Psoas muscle (tissue), 8 donors: ENCODE data around the gene ADAD1. TPM values are rescaled to one million over a fixed set of nuclear protein-coding genes. Genes with fewer than 3 reads are reported as not detected.

Experiments
- ATAC-seq, 4 donors: fragments of 200-7000 bp; cut with Tn5 transposase; one replicate each; pipeline ENCODE4 v1.9.1; 2020; ENCODE audit warnings: moderate library complexity in 3 of 4, mild to moderate bottlenecking in 2 of 4
- DNase-seq, 2 donors: peaks; one replicate each; pipeline ENCODE4 v3.0.0-alpha.2; 2020
- H3K27ac ChIP-seq: fragments of 200-600 bp; one replicate; pipeline ENCODE4 v1.8.0; 2022
- H3K27me3 ChIP-seq, 3 donors: fragments of 200-600 bp in 1 of 3; one replicate each; pipeline versions ENCODE4 v1.6.1 to v1.8.0; 2013 to 2022; ENCODE audit warnings: low read length in 2 of 3, mild to moderate bottlenecking in 2 of 3, moderate library complexity in 1 of 3; ENCODE audit not compliant: insufficient read depth in 3 of 3
- H3K36me3 ChIP-seq, 2 donors: fragments of 200-600 bp in 1 of 2; one replicate each; pipeline versions ENCODE4 v1.6.1 to v1.8.0; 2013 to 2022; ENCODE audit warnings: low read depth in 1 of 2, mild to moderate bottlenecking in 1 of 2, moderate library complexity in 1 of 2; ENCODE audit not compliant: insufficient read depth in 1 of 2
- H3K4me1 ChIP-seq: fragments of 200-600 bp; one replicate; pipeline ENCODE4 v1.8.0; 2022
- H3K4me3 ChIP-seq: fragments of 200-600 bp; one replicate; pipeline ENCODE4 v1.8.0; 2022; ENCODE audit warnings: mild to moderate bottlenecking
- H3K9me3 ChIP-seq: fragments of 200-600 bp; one replicate; pipeline ENCODE4 v1.8.0; 2022
- CTCF ChIP-seq: fragments of 200-600 bp; IDR thresholded peaks from one replicate; pipeline ENCODE4 v1.8.0; 2022; ENCODE audit warnings: antibody characterized with exemption
- WGBS, 3 donors: extraction: QIAGEN DNeasy Blood & Tissue Kit; methylation state at CpG; one replicate each; pipeline versions ENCODE4 v1.1.6 to v1.1.7; 2013; 5-methylcytosine and 5-hydroxymethylcytosine counted together
- intact Hi-C, 2 donors: fragments of 100-400 bp; cut with DNase I; formaldehyde crosslinking; loops; one replicate each; pipeline versions ENCODE4 v1.11.0 to v1.14.2; 2022
- polyA plus RNA-seq, 3 donors: library from polyadenylated mRNA; stranded (reverse); fragments of 200-250 nt; gene quantifications; one replicate each; pipeline ENCODE4 v1.2.3, GENCODE V29; 2013
- total RNA-seq, 4 donors: library from RNA; stranded (reverse); fragmentation: NEBNext Ultra II Directional in 2 of 4; extraction: Animal tissue kit (Norgen Biotek cat#: 25700) in 2 of 4; gene quantifications; one replicate each; pipeline versions ENCODE4 v1.2.1 to v1.2.4, GENCODE V29; 2021 to 2023
- donor health status: healthy with polysubstance abuse.
- donor health status: DM: no; HTN: no; CAD: no; lungs with moderate emphysema.
- donor health status: Bipolar disorder and iron deficiency.
- donor health status: healthy.
- donor health status: DM: yes; HTN: yes; CAD: no.
- donor health status: DM: no; HTN: no; CAD: no.
- donor health status: DM: no; HTN: no; CAD: no.
- donor health status: DM: yes; HTN: yes; CAD: no.

ADAD1 gene
- total and polyA plus RNA-seq, 7 donors = not detected

DNA sequence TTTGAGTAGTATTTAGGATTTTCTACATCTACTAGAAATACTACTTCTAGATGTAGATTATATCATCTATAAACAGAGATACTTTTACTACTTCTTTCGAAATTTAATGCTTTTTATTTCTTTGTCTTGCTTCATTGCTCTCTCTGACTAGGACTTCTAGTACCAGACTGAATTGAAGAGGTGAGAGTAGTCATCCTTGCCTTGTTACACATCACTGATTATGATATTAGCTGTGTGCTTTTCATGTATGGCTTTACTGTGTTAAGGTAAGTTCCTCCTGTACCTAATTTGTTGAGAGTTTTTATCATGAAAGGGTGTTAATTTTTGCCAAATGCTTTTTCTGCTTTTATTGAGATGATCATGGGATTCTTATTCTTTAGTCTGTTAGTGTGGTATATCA is 97.3 kb downstream of the ADAD1 start:
- DNase-seq (no peak), ATAC-seq (no peak)
- no peaks in the 10 kb centered on the region for H3K4me1 ChIP-seq
- H3K36me3 ChIP-seq = no peaks in the 10 kb centered on the region
- no peaks in the 10 kb centered on the region for H3K27me3 ChIP-seq
- TF ChIP-seq CTCF = no peak
- no peaks in the 10 kb centered on the region for H3K9me3 ChIP-seq
- intact Hi-C loops = no loop called here
- WGBS, 3 donors = 65 to 72% (median 71%) methylated on average over 1 of the region's 1 CpG
- no peak overlapping the region for H3K4me3 ChIP-seq
- no peak overlapping the region for H3K27ac ChIP-seq

GRCh38 chr4:122476745-122477144 is 97.9 kb downstream of the ADAD1 start:
- no peak overlapping the region for H3K4me3 ChIP-seq
- TF ChIP-seq CTCF = no peak
- no peaks in the 10 kb centered on the region for H3K4me1 ChIP-seq
- no peaks in the 10 kb centered on the region for H3K27me3 ChIP-seq
- H3K36me3 ChIP-seq = no peaks in the 10 kb centered on the region
- DNase-seq (no peak), ATAC-seq (no peak)
- intact Hi-C loops = no loop called here
- no peak overlapping the region for H3K27ac ChIP-seq
- 80 to 86% (median 83%) methylated on average over 1 of the region's 1 CpG for WGBS, 3 donors
- no peaks in the 10 kb centered on the region for H3K9me3 ChIP-seq

Other genes starting within 250 kb of the ADAD1 start
- gene BLTP1, start 226.7 kb upstream of the ADAD1 start, total RNA-seq = 10 to 100 TPM; 22.2 to 47.9 (median 36.3) TPM
- 10 to 100 TPM in 2 of 3 donors, 1 to 10 TPM in 1; 9.9 to 20.1 (median 13.8) TPM for gene BLTP1, start 226.7 kb upstream of the ADAD1 start, polyA plus RNA-seq
- gene IL2, start 77.7 kb downstream of the ADAD1 start, total RNA-seq = not detected
- not detected for gene IL2, start 77.7 kb downstream of the ADAD1 start, polyA plus RNA-seq
- not detected for gene IL21, start 242.1 kb downstream of the ADAD1 start, total RNA-seq
- gene IL21, start 242.1 kb downstream of the ADAD1 start, polyA plus RNA-seq = under 1 TPM in 1 of 3 donors, not detected in 2; 0.04 TPM